WI38 (cell line): ENCODE measurements around the gene ADAMTS20.

Experiments used
- H3K4me3 ChIP-seq: 2 replicates; pipeline ENCODE4 v1.5.1; 2011; ENCODE audit warnings: low read depth, mild to moderate bottlenecking, control low read depth, low read length
- TF ChIP-seq, protein P1 (sequence below): IDR thresholded peaks from 2 replicates; pipeline ENCODE4 v1.5.1; 2012; ENCODE audit warnings: low read depth, mild to moderate bottlenecking, control low read depth, low read length

Gene ADAMTS20

DNA sequence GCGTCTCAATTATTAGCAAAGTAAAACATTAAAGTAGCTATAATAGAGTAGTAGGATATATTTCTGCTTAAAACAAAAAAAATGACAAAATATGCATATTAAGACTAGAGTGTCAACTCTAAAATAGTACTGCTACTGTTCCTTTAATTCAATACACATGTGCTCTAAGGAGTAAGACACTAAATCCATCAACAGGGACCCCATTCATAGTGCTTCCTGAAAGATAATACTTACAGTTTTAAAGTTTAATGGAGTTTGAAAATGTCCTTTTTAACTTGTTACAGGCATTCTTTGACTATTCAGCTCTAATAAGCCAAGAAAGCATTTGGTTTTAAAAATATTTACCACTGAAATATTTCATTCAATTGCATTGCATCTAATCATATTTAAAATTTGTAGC lies 145.2 kb downstream of the ADAMTS20 start:
- TF ChIP-seq, protein P1, sequence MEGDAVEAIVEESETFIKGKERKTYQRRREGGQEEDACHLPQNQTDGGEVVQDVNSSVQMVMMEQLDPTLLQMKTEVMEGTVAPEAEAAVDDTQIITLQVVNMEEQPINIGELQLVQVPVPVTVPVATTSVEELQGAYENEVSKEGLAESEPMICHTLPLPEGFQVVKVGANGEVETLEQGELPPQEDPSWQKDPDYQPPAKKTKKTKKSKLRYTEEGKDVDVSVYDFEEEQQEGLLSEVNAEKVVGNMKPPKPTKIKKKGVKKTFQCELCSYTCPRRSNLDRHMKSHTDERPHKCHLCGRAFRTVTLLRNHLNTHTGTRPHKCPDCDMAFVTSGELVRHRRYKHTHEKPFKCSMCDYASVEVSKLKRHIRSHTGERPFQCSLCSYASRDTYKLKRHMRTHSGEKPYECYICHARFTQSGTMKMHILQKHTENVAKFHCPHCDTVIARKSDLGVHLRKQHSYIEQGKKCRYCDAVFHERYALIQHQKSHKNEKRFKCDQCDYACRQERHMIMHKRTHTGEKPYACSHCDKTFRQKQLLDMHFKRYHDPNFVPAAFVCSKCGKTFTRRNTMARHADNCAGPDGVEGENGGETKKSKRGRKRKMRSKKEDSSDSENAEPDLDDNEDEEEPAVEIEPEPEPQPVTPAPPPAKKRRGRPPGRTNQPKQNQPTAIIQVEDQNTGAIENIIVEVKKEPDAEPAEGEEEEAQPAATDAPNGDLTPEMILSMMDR = no peak
- no peak overlapping the region for H3K4me3 ChIP-seq

DNA sequence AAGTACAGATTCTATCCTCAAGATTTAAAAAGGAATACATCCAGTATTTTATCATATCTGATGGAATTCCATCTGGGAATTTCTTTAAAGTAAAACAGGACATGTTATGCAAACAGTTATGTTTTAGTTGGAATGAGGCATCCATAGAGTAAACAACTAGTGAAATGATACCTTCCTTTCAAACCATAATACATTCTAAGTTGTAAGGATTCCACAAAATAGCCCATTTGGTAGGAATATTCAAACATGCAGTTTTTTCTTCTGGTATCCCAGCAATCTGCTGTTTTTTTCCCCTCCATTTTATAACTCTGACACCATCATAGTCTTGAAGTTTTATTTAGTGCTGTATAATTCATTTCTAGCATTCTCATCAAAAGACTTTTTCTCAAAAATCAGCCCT lies 149.6 kb downstream of the ADAMTS20 start:
- TF ChIP-seq, protein P1 = no peak

GRCh38 chr12:43401096-43401495 lies 150.9 kb downstream of the ADAMTS20 start:
- TF ChIP-seq, protein P1 = no peak
- no peak overlapping the region for H3K4me3 ChIP-seq

More for the DNA sequence above, 149.6 kb downstream of the ADAMTS20 start:
- no peak overlapping the region for H3K4me3 ChIP-seq

DNA sequence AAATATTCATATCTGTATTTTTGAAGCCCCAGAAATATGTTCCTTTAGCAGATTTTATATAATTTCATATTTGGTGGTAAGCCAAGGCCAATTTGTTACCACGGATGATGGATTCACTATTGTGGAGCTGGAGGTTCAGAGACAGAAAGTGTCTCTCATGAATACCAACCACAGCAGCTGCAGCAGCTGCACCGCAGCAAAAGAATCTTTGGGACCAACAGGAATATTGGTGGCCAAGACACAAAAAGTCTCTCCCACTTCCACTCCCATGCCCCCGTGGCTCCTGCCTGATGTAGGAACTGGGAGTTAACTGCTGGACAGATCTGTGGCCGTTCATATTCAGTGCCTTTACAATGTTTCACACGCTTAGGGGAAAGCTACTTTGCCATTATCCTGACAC lies 155.3 kb downstream of the ADAMTS20 start:
- H3K4me3 ChIP-seq = no peak overlapping the region

DNA sequence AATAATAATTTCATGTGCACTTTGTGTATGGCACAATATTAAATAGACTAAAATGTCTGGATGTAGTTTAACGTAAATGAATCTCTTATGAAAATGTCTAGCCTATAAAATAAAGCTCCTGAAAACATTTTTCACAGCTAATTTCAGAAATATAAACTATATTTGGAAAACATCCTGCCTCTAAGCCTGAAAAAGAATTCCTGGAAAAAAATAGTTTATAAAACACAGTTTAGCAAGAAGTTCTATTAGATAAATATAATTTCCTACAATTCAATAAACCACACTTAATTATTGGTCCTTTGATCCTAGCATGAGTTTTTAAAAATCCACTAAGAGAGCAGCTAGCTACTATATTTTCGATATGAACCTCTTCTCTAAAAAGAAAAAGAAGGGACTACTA lies 159.9 kb downstream of the ADAMTS20 start:
- H3K4me3 ChIP-seq = no peak overlapping the region
- TF ChIP-seq, protein P1 = no peak

More for the DNA sequence above, 155.3 kb downstream of the ADAMTS20 start:
- TF ChIP-seq, protein P1 = no peak

DNA sequence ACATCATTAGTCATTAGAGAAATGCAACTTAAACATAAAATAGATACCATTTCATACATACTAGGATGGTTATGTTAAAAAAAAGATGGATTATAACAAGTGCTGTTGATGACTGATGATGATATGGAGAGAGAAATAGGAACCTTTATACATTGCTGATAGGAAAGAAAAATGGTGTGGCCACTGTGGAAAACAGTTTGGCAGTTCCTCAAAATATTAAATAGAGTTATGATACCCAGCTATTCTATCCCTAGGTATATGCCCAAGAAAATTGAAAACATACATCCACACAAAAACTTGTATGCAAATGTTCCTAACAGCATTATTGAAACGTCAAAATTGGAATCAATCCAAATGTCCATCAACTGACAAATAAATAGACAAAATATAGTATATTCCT lies 170.1 kb downstream of the ADAMTS20 start:
- no peak overlapping the region for H3K4me3 ChIP-seq
- TF ChIP-seq, protein P1 = no peak

GRCh38 chr12:43378448-43378847 lies 173.6 kb downstream of the ADAMTS20 start:
- TF ChIP-seq, protein P1 = no peak
- no peak overlapping the region for H3K4me3 ChIP-seq
